GM19328 (cell line): ENCODE data around the gene TNFRSF4.

Source experiments
- ATAC-seq: cut with Tn5 transposase; IDR thresholded peaks from one replicate; pipeline ENCODE4 v1.9.1; 2021; ENCODE audit warnings: mild to moderate bottlenecking, moderate library complexity; ENCODE audit not compliant: unreplicated experiment

The TNFRSF4 gene

DNA sequence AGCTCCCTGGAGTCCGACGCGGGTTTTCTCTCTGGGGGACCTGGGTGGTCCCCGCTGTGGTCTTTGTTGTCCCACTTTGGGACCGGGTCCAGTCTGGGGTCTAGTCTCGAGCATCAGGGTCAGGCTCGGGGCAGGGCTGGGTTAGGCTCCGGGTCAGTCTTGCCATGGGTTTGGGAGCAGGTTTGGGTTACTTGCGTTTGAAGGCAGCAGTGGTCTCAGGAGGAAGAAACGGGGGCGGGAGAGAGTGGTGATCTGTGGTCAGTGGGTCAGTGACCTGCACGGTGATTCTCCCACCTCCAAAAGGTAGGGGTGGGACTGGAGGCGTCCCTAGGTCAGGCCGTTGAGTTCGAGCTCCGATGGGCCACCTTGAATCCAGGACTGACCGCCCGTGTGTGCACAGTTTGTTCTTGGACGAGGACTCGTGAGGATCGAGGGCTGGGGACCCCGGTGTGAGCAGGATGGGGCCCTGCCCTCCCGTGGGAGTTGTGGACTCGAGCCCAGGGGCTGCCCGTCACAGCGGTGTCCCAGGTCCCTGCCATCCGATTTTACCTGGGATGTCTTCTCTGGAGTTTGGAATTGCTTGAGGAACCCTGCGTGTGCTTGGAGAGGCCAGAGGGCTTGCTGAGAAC lies 20.3 kb upstream of the TNFRSF4 start:
- ATAC-seq: no peak

DNA sequence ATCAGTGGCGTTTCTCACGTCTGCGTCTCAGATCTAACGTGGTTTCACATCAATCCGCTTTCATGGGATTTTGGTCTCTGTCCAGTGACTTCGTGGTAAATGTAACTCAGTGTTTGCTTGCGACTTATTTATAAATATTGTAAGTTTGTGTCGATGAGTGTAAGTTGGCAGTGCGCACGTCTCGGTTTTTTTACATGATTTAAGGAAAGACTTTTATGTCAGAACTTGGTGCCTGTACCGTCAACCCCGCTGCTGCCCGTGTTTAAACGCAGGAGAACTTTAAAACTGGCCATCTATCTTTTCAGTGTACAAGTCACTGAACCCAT lies 19.6 kb upstream of the TNFRSF4 start:
- no peak for ATAC-seq

DNA sequence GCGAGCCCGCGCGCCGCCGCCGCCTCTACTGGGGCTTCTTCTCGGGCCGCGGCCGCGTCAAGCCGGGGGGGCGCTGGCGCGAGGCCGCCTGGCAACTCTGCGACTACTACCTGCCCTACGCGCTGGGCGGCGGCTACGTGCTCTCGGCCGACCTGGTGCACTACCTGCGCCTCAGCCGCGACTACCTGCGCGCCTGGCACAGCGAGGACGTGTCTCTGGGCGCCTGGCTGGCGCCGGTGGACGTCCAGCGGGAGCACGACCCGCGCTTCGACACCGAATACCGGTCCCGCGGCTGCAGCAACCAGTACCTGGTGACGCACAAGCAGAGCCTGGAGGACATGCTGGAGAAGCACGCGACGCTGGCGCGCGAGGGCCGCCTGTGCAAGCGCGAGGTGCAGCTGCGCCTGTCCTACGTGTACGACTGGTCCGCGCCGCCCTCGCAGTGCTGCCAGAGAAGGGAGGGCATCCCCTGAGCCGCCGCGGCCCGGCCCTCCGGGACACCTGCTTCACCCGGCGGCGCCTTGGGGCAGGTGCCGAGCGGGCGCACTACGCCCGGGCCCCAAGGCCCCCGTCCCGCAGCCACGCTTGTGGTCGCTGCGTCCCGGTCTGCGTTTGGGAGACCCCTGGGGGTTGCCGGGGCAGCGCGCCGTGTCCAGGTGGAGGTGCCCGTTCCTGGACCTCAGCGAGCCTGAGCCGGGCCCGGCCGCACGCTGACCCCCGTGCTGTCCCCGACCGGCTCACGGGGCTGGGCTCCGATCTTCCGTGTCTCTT lies 19.0 kb upstream of the TNFRSF4 start:
- no peak for ATAC-seq

DNA sequence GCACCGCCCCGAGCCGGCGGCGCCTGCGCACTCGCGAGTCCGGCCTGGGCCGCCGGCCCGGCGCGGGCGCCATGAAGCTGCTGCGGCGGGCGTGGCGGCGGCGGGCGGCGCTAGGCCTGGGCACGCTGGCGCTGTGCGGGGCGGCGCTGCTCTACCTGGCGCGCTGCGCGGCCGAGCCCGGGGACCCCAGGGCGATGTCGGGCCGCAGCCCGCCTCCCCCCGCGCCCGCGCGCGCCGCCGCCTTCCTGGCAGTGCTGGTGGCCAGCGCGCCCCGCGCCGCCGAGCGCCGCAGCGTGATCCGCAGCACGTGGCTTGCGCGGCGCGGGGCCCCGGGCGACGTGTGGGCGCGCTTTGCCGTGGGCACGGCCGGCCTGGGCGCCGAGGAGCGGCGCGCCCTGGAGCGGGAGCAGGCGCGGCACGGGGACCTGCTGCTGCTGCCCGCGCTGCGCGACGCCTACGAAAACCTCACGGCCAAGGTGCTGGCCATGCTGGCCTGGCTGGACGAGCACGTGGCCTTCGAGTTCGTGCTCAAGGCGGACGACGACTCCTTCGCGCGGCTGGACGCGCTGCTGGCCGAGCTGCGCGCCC lies 18.3 kb upstream of the TNFRSF4 start, which contains the start of gene B3GALT6:
B3GALT6 (plus strand) TSS at position 30 of the 588 bp plus-strand sequence; CDS start at position 72, 42 bp downstream.
- ATAC-seq: no peak

DNA sequence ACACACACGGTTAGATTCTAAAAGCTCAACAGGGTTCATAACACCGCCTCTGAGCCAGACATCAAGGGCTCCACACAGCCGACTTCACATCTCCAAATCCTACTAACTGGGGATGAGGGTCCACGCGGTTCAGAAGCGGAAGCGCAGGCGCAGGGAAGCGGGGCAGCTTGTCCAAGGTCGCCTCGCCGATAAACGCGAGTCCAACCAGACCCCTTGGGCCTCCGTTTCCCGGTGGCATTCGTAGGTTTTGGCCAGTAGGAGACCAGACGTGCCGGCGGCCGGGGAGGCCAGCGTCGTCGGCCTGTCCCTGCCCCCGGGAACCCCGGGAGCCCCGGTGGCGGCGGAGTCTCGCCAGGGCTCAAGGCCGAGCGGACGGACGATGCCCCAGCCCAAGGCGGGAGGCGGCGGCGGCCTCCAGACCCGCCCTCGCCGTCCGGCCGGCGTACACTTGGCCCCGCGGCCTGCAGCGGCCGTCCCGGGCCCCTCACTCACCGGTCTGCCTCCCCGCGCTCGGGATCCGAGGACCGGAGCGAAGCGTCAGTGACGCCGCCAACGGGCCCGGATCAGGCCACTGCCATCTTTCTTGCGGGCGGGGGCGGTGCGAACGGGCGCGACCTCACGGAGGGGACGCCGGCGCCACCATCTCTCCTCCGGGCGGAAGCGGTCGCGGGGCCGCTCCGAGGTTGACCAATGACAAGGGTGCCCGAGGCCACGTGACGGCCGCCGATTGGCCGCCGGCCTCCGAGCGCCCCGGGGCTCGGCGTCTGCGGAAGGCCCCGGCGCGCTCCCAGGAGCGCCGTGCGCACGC lies 17.7 kb upstream of the TNFRSF4 start, which contains the start of gene SDF4:
SDF4 (minus strand) TSS at position 602 of the 808 bp plus-strand sequence. CDS start 3,229 bp downstream, outside the sequence.
- ATAC-seq: peak; percentile 91

DNA sequence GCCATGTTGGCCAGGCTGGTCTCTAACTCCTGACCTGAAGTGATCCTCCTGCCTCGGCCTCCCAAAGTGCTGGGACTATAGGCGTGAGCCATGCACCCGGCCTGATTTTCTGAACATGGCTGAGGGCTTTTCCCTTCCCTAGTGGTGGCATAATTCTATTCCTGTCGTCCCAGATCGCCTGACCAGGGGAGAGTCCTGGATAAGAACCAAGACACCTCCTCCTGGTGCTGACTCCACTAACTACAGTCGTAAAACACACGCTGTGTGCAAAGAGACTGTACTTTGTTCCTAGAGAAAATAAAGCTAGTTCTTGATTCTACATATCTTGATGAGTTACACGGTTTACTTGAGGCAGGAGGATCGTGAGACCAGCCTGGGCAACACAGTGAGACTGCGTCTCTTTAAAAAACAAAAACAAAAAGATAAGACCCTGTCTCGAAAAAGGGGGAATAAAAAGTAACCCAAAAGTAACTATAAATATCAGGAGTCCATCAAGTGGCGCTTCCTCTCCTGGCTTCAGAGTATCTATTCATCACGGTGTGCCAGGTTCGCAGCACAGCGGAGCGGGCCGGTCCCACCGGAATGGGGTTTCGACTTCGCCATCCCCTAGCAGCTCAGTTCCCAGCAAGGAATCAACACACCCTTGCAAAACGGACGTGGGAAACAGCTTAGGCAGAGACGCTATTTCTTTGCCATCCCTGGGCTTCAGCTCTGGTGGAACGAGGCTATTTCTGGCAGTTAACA lies 16.9 kb upstream of the TNFRSF4 start:
- no peak for ATAC-seq

DNA sequence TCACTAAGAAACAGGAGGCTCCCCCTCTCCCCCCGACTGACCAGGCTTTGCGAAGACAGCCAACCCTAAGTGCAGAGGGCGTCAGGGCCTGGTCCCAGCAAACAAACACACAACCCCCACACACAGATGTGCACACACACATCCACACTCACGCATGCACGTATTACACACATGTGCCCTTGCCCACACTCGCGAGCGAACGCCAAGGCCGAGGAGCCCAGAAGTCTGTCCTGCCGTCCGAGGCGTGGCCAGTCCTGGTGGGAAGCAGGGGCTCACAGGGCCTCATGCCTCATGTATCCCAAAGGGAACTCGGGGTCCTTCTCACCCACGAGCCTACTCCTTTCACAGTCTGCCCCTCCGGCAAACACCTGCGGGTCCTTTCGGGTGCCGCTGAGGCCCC lies 15.8 kb upstream of the TNFRSF4 start:
- ATAC-seq: no peak

DNA sequence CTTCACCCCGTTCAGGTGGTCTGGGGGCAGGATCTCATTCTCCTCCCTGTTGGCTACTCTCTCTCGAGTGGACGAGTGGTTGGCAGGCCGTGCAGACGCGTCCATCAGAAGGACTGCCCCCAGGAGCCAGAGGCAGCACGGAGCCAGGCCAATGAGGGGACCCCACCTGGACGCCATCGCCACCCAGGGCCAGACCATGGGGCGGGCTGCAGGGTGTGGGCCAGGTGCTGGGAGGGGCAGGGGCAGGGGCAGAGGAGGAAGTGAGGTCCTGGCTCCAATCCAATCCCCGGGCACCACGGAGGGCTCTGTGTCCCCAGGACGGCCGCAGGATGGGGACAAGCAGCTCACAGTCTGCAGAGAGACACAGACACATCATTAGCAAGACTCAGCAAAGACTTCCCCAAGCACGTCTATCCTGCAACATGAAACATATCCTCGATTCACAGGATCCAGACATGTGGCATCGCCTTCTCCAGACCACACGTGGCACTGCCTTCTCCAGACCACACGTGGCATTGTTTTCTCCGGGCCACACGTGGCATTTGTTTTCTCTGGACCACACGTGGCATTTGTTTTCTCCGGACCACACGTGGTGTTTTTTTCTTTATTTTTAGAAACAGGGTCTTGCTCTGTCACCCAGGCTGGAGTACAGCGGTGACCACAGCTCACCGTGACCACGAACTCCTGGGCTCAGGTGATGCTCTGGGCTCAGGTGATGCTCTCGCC lies 14.8 kb upstream of the TNFRSF4 start:
- no peak for ATAC-seq

DNA sequence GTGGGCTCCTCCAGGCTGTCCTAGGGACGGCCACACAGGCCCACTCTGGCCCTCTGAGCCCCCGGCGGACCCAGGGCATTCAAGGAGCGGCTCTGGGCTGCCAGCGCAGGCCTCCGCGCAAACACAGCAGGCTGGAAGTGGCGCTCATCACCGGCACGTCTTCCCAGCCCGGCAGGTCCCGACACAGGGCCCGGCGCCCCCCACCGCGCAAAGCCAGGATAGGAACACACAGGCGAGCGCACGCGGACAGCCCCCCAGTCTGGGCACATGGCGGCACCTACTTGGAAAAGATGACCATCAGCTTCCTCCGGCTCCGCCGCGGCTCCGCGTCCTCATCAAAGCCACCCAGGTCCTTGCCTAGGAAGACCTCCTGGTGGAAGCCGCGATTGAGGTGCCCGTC lies 14.2 kb upstream of the TNFRSF4 start:
- ATAC-seq: no peak

DNA sequence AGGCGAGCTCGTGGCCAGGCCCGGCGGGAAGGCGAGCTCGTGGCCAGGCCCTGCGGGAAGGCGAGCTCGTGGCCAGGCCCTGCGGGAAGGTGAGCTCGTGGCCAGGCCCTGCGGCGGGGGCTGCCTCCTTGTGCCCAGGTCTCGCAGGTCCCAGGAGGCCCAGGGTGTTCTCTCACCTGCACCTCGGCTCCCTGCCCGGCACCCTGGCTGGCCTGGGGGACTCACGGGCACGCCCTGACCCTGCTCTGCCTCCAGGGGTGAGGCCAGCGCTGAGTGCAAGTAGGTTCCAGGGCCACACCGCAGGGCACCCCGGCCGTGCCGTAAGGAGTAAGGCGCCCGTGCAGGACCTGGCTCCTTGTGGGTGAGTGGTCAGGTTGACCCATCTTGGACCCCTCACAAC lies 13.4 kb upstream of the TNFRSF4 start:
- ATAC-seq: no peak

DNA sequence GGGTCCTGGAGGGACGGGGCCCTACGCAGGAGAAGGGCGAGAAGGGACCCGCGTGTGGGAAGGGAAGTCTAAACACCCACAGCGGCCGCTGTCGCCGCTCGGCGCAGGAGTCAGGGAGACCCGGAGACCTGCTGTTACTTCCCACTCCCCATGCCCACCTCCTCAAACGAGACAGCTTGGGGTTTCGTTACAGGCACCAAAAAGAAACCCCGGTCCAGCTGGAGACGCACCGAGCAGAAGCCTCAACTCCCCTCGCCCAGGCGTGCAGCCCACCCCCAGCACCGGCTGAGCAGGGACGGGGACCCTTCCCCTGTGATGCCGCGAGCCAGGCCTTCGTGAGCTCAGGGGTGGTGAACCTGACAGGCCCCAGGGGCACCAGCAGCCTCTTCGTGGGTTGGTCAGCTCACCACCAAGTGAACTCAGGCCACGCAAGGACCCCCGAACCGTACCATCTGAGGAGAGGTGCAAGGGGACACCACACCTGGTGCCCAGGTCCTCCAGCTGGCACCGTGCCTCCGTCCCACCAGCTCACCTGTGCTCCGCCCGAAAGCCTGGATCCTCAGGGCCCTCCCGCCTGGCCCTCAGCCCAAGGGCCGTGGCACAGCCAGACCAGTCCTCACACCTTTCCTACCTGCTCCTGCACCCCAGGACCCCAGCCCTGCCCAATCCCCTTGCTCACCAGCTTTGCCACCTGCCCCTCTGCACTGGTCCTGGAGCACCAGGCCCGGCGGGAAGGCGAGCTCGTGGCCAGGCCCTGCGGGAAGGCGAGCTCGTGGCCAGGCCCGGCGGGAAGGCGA lies 12.8 kb upstream of the TNFRSF4 start:
- no peak for ATAC-seq

DNA sequence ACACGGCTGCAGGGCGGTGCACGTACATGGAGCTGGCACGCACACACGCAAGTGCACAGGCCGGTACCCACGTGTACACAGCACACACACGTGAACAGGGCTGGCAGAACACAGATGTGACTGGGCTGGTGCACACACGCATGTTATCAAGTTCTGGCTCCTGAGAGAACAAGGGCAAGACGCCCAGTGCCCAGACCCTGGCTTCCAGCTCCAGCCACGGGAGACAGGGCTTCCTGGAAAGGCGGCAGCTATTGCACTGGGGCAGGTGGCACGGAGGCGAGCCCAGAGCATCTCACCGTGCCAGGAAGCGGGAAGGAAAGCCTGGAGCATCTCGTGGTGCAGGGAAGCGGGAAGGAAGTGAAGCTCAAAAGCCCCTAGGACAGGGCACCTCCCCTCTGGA lies 12.0 kb upstream of the TNFRSF4 start:
- no peak for ATAC-seq

DNA sequence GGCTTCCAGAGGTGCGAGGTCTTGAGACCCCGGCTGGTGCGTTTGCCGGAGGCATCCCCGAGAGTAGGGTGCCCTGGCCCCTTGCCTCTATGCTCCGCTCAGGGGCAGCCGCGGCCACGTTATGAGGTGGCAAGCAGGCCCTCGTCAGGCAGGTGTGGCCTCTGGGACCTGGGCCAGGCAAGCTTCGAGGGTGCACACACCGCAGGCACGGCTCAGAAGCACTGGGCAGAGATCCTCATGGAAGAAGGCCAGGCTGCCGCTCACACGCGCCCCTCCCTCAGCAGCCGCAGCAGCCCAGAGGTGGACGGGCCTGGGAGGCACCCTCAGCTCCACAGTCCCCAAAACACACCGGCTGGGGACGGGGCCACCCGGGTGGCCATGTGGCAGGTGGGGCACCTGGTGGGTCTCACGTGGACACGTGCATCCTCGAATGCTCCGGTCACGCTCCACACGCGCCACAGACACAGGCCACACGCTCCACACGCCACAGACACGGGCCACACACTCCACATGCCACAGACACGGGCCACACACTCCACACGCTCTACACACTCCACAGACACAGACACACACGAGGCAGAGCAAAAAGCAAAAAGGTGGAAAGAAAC lies 11.4 kb upstream of the TNFRSF4 start:
- no peak for ATAC-seq

DNA sequence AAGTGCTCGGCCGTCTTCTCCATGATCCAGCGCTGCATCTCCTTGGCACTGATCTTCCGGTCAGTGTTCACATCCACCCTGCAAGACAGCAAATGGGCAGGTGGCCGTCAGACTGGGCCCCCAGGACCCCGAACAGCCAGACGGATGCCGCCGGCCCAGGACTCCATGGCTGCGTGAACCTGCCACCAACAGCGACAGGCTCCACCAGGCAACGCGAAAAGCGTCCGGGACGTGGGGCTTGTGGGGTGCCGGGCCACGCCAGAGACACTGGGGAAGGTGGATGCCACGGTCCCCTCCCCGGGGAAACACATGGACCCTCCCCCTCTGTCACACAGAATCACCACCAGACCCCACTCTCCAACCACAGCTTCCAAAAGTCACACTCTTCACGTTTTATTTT lies 9.9 kb upstream of the TNFRSF4 start:
- ATAC-seq: no peak

DNA sequence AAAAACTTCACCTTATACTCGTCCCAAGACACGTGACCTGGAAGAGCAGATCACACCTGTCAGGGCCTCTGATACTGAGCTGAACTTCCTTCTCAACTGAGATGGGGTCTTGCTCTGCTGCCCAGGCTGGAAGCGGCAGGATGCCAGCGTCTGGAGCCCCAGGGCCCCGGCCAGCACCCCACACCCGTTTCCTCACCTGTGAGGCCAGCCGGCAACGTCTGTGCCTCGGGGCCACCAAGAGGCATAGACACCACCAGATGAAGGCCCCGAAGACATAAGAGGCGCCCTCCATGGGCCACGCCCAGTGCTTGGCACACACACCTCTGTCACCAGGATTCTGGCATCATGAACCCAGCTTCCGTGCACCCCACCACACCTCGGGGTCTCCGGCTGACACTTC lies 9.4 kb upstream of the TNFRSF4 start:
- no peak for ATAC-seq

DNA sequence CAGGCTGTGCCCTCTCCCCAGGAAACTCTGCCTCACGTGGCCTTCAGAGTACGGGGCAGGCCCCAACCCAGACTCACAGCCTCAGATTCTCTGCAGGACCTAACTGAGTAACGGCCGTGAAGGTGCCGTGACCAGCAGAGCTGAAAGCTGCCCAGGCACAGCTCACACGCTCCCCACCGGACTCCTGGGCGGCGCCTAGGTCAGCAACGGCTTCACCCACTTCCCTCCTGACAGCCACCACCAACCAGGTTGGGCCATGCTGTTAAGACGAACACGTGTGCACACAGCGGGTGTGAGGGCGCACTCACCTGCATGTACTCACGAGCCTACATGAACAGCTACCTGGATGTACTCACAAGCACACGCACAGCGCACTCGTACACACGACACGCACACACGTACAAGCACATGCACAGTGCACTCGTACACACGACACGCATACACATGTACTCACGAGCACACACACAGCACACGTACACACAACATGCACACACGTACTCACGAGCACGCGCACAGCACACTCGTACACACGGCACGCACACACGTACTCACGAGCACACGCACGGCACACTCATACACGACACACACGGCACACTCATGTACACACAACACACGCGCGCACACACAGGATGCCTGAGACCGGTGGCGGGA lies 8.7 kb upstream of the TNFRSF4 start:
- ATAC-seq: no peak

DNA sequence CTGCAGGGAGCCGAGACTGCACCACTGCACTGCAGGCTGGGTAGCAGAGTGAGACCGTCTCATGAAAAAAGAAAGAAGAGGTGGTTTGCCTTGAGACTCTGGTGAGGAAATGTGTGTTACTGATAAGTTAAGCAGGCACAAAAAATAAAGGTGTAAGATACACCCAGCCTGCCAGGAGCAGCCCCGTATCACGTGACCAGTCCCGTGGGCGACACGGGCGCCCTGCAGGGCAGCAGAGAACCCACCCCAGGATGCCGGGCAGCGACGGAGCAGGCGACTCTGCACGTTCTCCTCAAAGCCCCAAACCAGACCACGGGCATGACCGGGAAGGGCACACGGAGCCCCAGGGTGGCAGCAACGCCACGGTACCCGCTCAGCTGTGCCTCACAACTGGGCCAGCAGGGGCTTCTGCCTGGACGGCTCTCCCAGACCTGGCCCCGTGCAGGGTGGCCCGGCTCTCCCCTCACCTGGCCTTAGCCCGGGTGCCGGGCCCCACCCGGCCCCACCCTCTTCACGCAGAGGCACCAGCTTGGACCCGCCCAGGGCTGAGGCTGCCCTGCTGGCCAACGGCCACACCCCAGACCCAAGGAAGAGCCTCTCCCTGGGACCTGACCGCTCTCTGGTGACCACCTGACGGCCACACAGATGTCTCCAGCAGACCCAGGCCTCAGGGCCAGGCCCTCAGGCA lies 8.1 kb upstream of the TNFRSF4 start:
- no peak for ATAC-seq

DNA sequence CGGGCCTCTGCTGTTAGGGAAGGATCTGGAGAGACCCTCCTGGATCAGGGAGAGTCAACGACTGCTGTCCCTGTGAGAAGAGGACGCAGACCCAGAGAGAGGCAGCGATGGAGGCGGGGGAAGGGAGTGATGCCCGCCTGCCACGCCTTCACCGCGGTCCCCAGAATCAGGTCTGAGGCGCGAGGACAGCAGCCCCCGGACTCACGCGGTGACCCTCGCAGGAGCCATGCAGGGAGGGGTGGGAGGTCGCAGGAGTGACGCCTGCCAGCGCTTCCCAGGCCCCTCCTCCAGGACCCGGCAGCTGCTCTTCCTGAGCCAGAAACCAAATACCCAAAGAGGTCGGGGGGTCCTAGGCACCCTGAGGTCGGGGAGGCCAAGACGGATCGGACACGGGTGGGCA lies 6.2 kb upstream of the TNFRSF4 start:
- ATAC-seq: no peak
